ENCODE data around the gene TBC1D24.

DNA sequence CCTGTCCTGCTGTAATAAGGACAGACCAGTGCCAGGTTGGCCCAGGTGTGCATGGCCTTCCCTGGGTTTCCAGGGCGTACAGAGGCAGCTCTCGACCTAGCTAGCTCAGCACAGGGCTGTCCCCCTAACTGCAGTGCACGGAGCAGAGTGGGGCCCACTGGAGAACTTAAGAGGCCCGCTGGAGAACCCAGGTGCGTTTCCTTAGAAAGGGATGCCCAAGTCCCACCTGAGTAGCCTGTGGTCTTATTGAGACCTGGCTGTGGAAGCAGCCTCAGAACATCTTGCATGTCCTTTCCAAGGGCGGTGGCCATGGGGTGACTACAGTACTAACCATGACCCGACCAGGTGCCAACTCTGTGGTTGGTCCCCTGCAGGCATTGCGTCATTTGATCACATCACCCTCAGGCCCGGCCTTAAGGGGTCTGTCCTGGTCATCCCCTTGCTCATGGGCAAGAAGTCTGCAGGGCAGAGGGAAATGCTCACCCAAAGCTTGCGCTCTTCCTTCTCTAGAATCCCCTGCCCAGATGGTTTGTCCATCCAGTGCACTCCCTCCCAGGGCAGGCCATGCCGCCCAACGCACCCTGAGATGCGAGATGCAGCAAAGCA lies 49.0 kb upstream of the TBC1D24 start:
- TF ChIP-seq POLR2A (IDR thresholded peaks at IDR 0.05; ENCODE audit: low read depth, low read length) (no peak), POU2F2 (IDR thresholded peaks at IDR 0.05; ENCODE audit: low read depth, low read length) (no peak), POLR2AphosphoS5 (IDR thresholded peaks at IDR 0.05; ENCODE audit: low read depth, low read length) (no peak), PAX5 (IDR thresholded peaks at IDR 0.05; ENCODE audit: insufficient read depth, low read length, severe bottlenecking) (no peak), TAF1 (IDR thresholded peaks at IDR 0.05; ENCODE audit: low read depth, low read length) (no peak)

All from GM12891 (cell line).